HG03039 (cell line): Measurements from ENCODE around the gene UNC5B.

Experiments used
- ATAC-seq: cut with Tn5 transposase; IDR thresholded peaks from one replicate; pipeline ENCODE4 v1.9.1; 2021; ENCODE audit warnings: mild to moderate bottlenecking, moderate library complexity; ENCODE audit not compliant: unreplicated experiment

UNC5B gene

GRCh38 chr10:71279590-71280170 is 67.3 kb downstream of the UNC5B start:
- no peak for ATAC-seq

GRCh38 chr10:71280216-71280615 is 67.8 kb downstream of the UNC5B start:
- no peak for ATAC-seq

GRCh38 chr10:71280825-71281224 is 68.5 kb downstream of the UNC5B start:
- ATAC-seq = no peak

- ATAC-seq = no peak
These were observed 69.4 kb downstream of the UNC5B start for GRCh38 chr10:71281646-71282322.

GRCh38 chr10:71282323-71282680 is 69.9 kb downstream of the UNC5B start:
- no peak for ATAC-seq

- no peak for ATAC-seq
These were observed 71.0 kb downstream of the UNC5B start for GRCh38 chr10:71283410-71283809.

GRCh38 chr10:71283876-71284275 is 71.5 kb downstream of the UNC5B start:
- ATAC-seq = no peak

- no peak for ATAC-seq
These were observed 72.3 kb downstream of the UNC5B start for GRCh38 chr10:71284544-71285179.

GRCh38 chr10:71285180-71285545 is 72.8 kb downstream of the UNC5B start:
- no peak for ATAC-seq

GRCh38 chr10:71285986-71286385 is 73.6 kb downstream of the UNC5B start:
- no peak for ATAC-seq

GRCh38 chr10:71286521-71287294 is 74.3 kb downstream of the UNC5B start:
- ATAC-seq = no peak

GRCh38 chr10:71287456-71287855 is 75.1 kb downstream of the UNC5B start:
- ATAC-seq = no peak

- ATAC-seq = no peak
These were observed 76.1 kb downstream of the UNC5B start for GRCh38 chr10:71288461-71288860.

- ATAC-seq = no peak
These were observed 77.2 kb downstream of the UNC5B start for GRCh38 chr10:71289421-71290130.

- no peak for ATAC-seq
These were observed 78.0 kb downstream of the UNC5B start for GRCh38 chr10:71290331-71290730.

- no peak for ATAC-seq
These were observed 78.6 kb downstream of the UNC5B start for GRCh38 chr10:71290806-71291527.

GRCh38 chr10:71291528-71291900 is 79.1 kb downstream of the UNC5B start:
- no peak for ATAC-seq

- ATAC-seq = no peak
These were observed 80.5 kb downstream of the UNC5B start for GRCh38 chr10:71292624-71293445.

GRCh38 chr10:71293446-71294084 is 81.2 kb downstream of the UNC5B start:
- no peak for ATAC-seq
